PC-3 (cell line): ENCODE data around the gene SLC16A7.

ENCODE experiments used
- EZH2 ChIP-seq: fragments of 300-600 bp; sonication (generic); IDR thresholded peaks from one replicate; pipeline ENCODE4 v1.6.1; 2017; ENCODE audit warnings: antibody characterized with exemption, mild to moderate bottlenecking, low read length; ENCODE audit not compliant: unreplicated experiment
- EZH2phosphoT487 ChIP-seq: fragments of 300-600 bp; sonication (generic); IDR thresholded peaks from 2 replicates; pipeline ENCODE4 v1.6.1; 2018; ENCODE audit warnings: mild to moderate bottlenecking, antibody characterized with exemption, low read length, borderline replicate concordance
- TF ChIP-seq, protein P1 (sequence below): fragments of 300-600 bp; sonication (generic); conservative IDR thresholded peaks from 2 replicates; pipeline ENCODE4 v1.5.1; 2017; ENCODE audit warnings: antibody characterized with exemption, low read depth, mild to moderate bottlenecking, low read length

DNA sequence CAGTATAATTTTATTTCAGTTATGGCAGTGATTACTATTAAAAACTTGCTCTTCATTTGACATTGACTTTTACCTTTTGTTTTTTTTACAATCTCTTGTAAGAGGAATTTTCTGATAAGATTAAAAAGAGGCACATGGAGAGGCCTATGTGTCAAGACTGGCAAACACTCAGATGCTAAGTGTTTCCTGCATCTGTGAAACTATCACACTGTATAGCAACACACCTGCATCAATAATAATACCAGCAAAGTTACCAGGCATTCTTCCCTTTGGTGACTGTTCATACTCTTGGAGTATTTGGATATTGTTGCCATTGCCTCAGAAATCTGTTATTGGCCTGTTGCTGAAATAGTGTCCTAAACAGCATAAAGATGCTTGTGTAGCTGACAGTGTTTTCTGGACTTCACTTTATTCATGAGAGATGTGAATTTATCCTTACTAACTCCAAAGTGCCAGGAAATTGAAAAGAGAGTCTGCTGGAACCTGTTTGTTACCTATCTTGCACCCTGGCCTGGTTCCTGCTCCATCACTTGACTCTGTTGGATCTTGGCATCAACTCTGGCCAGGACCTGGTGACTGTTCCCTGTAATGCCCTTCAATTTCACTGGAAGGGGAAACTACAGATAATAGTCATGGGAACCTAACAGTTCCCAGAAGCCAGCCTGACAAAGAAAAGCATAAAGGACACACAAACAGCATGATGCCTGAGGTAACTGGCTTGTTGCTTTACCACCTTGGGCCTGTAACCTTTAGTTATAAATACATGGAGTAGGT lies 19.8 kb downstream of the SLC16A7 start:
- TF ChIP-seq, protein P1, sequence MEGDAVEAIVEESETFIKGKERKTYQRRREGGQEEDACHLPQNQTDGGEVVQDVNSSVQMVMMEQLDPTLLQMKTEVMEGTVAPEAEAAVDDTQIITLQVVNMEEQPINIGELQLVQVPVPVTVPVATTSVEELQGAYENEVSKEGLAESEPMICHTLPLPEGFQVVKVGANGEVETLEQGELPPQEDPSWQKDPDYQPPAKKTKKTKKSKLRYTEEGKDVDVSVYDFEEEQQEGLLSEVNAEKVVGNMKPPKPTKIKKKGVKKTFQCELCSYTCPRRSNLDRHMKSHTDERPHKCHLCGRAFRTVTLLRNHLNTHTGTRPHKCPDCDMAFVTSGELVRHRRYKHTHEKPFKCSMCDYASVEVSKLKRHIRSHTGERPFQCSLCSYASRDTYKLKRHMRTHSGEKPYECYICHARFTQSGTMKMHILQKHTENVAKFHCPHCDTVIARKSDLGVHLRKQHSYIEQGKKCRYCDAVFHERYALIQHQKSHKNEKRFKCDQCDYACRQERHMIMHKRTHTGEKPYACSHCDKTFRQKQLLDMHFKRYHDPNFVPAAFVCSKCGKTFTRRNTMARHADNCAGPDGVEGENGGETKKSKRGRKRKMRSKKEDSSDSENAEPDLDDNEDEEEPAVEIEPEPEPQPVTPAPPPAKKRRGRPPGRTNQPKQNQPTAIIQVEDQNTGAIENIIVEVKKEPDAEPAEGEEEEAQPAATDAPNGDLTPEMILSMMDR, result no peak
- no peak for TF ChIP-seq EZH2
- TF ChIP-seq EZH2phosphoT487, result no peak
